ENCODE results near the gene USP5. TPM values are rescaled to one million over a fixed set of nuclear protein-coding genes. Genes with fewer than 3 reads are reported as not detected.

USP5 gene
- polyA plus RNA-seq, 3 donors = 28.0 to 32.4 (median 29.9) TPM

- DNase-seq = no peak
- Histone ChIP-seq H3K27ac (ENCODE audit: low read depth in 1 of 2, low read length in 2 of 2) (no peak overlapping the region), H3K9ac (ENCODE audit: insufficient read depth, low read length, poor library complexity, severe bottlenecking) (no peak overlapping the region)
Measured at GRCh38 chr12:6915789-6916285, 63.9 kb downstream of the USP5 start.

More at GRCh38 chr12:6915789-6916285, 63.9 kb downstream of the USP5 start:
- TF ChIP-seq CTCF (IDR thresholded peaks at IDR 0.05) = no peak
- peaks cover 62 to 68% (median 66%) of the 10 kb centered on the region in 3 donors for H3K27me3 Mint-ChIP-seq (ENCODE audit: low read depth in 3 of 3)
- Histone ChIP-seq H3K27me3 (ENCODE audit: control insufficient read depth in 2 of 2, insufficient read depth in 2 of 2, low read length in 2 of 2) (peaks cover 23 to 60% of the 10 kb centered on the region in 2 donors), H3K4me1 (ENCODE audit: control insufficient read depth in 1 of 2, insufficient read depth in 2 of 2, low read length in 2 of 2) (peaks cover 13 to 19% of the 10 kb centered on the region in 2 donors), H3K4me2 (replicated peaks; ENCODE audit: extremely low read depth, low read length, poor library complexity, severe bottlenecking) (no peak overlapping the region), H4K20me1 (ENCODE audit: insufficient read depth, low read length) (no peaks in the 10 kb centered on the region), H3K79me2 (ENCODE audit: insufficient read depth, low read length) (no peaks in the 10 kb centered on the region), H3K36me3 (replicated peaks in 1 of 2; ENCODE audit: control insufficient read depth in 1 of 2, insufficient read depth in 2 of 2, low read length in 2 of 2) (no peaks in the 10 kb centered on the region), H2AFZ (ENCODE audit: insufficient read depth, low read depth, low read length, poor library complexity, severe bottlenecking) (no peak overlapping the region), H3K9me3 (replicated peaks in 1 of 2; ENCODE audit: control insufficient read depth in 1 of 2, insufficient read depth in 1 of 2, low read length in 2 of 2) (peaks cover 0 to 10% of the 10 kb centered on the region in 2 donors), H3K4me3 (replicated peaks in 1 of 3; ENCODE audit: low read depth in 2 of 3, low read length in 3 of 3) (no peak overlapping the region)
- H3K36me3 Mint-ChIP-seq = peaks cover 0 to 13% of the 10 kb centered on the region in 2 donors
- H3K9me3 Mint-ChIP-seq = peaks cover 0 to 9% (median 5%) of the 10 kb centered on the region in 7 donors
- intact Hi-C loops (cut with micrococcal nuclease) = no loop called here
- no peak overlapping the region for H3K27ac Mint-ChIP-seq
- H3K4me3 Mint-ChIP-seq = peak overlapping the region in 1 of 2 donors; percentile 95
- peaks cover 19% of the 10 kb centered on the region for H3K4me1 Mint-ChIP-seq
- WGBS (ENCODE audit: insufficient coverage) = 94% methylated on average over 10 of the region's 14 CpGs

Other genes starting within 250 kb of the USP5 start
- 10 to 100 TPM in 2 of 3 donors, 1 to 10 TPM in 1; 9.9 to 74.2 (median 16.2) TPM for gene CHD4, start 244.8 kb upstream of the USP5 start, polyA plus RNA-seq
- gene LPAR5, start 216.2 kb upstream of the USP5 start, polyA plus RNA-seq = under 1 TPM; 0.11 to 0.18 (median 0.14) TPM
- gene ACRBP, start 204.7 kb upstream of the USP5 start, polyA plus RNA-seq = 10 to 100 TPM; 10.2 to 28.3 (median 10.3) TPM
- gene ING4, start 189.0 kb upstream of the USP5 start, polyA plus RNA-seq = 10 to 100 TPM; 62.2 to 67.1 (median 64.0) TPM
- 10 to 100 TPM in 2 of 3 donors, 1 to 10 TPM in 1; 9.6 to 87.0 (median 10.9) TPM for gene ZNF384, start 162.8 kb upstream of the USP5 start, polyA plus RNA-seq
- gene PIANP, start 151.3 kb upstream of the USP5 start, polyA plus RNA-seq = not detected
- gene COPS7A, start 128.1 kb upstream of the USP5 start, polyA plus RNA-seq = 10 to 100 TPM; 70.1 to 77.1 (median 72.3) TPM
- gene MLF2, start 99.0 kb upstream of the USP5 start, polyA plus RNA-seq = 100 to 1,000 TPM; 113 to 211 (median 140) TPM
- 1 to 10 TPM; 2.4 to 9.7 (median 2.6) TPM for gene PTMS, start 85.8 kb upstream of the USP5 start, polyA plus RNA-seq
- gene LAG3, start 79.6 kb upstream of the USP5 start, polyA plus RNA-seq = under 1 TPM in 1 of 3 donors, not detected in 2; 0.04 TPM
- 100 to 1,000 TPM; 261 to 371 (median 269) TPM for gene CD4, start 62.6 kb upstream of the USP5 start, polyA plus RNA-seq
- gene GPR162, start 30.3 kb upstream of the USP5 start, polyA plus RNA-seq = 10 to 100 TPM; 15.1 to 81.7 (median 16.0) TPM
- gene P3H3, start 23.7 kb upstream of the USP5 start, polyA plus RNA-seq = under 1 TPM in 1 of 3 donors, not detected in 2; 0.56 TPM
- gene GNB3, start 11.2 kb upstream of the USP5 start, polyA plus RNA-seq = under 1 TPM in 1 of 3 donors, not detected in 2; 0.31 TPM
- under 1 TPM; 0.57 to 0.61 (median 0.59) TPM for gene CDCA3, start 864 bp upstream of the USP5 start, polyA plus RNA-seq
- gene TPI1, start 15.4 kb downstream of the USP5 start, polyA plus RNA-seq = 100 to 1,000 TPM; 446 to 839 (median 764) TPM
- gene SPSB2, start 21.2 kb downstream of the USP5 start, polyA plus RNA-seq = 1 to 10 TPM; 4.7 to 6.9 (median 6.6) TPM
- 1 to 10 TPM; 4.9 to 6.8 (median 5.1) TPM for gene LRRC23, start 52.7 kb downstream of the USP5 start, polyA plus RNA-seq
- under 1 TPM; 0.09 to 0.43 (median 0.19) TPM for gene ENO2, start 62.4 kb downstream of the USP5 start, polyA plus RNA-seq
- 10 to 100 TPM in 1 of 3 donors, under 1 TPM in 1, not detected in 1; 0.40 to 10.6 TPM for gene ATN1, start 75.8 kb downstream of the USP5 start, polyA plus RNA-seq
- not detected for gene RNU7-1, start 91.7 kb downstream of the USP5 start, polyA plus RNA-seq
- gene C12orf57, start 91.9 kb downstream of the USP5 start, polyA plus RNA-seq = 10 to 100 TPM; 19.1 to 59.2 (median 24.2) TPM
- gene PTPN6, start 99.2 kb downstream of the USP5 start, polyA plus RNA-seq = 100 to 1,000 TPM; 449 to 764 (median 562) TPM
- 100 to 1,000 TPM in 1 of 3 donors, 10 to 100 TPM in 2; 90.6 to 158 (median 91.9) TPM for gene PHB2, start 118.5 kb downstream of the USP5 start, polyA plus RNA-seq
- gene EMG1, start 118.8 kb downstream of the USP5 start, polyA plus RNA-seq = 10 to 100 TPM in 2 of 3 donors, 1 to 10 TPM in 1; 9.8 to 35.3 (median 33.1) TPM
- gene LPCAT3, start 166.3 kb downstream of the USP5 start, polyA plus RNA-seq = 10 to 100 TPM; 50.9 to 62.7 (median 54.1) TPM
- gene C1S, start 208.6 kb downstream of the USP5 start, polyA plus RNA-seq = under 1 TPM in 1 of 3 donors, not detected in 2; 1.00 TPM
- under 1 TPM in 2 of 3 donors, not detected in 1; 0.14 to 0.88 TPM for gene C1R, start 240.3 kb downstream of the USP5 start, polyA plus RNA-seq

All from CD14-positive monocyte (primary cell).